ENCODE results near the gene PDGFB. TPM values are rescaled to one million over a fixed set of nuclear protein-coding genes. Genes with fewer than 3 reads are reported as not detected.

PDGFB gene
- total and polyA plus RNA-seq, 2 of the 4 experiments (the other 2 are of a cell fraction), result 0.07 TPM; not detected in 1

- H3K79me1 ChIP-seq (ENCODE audit: low read depth in 1 of 2, low read length in 2 of 2), result peaks cover 0 to 9% of the 10 kb centered on the region in 2 experiments; a peak in 1 of 4 replicates
- no peak overlapping the region for H3K18ac ChIP-seq (ENCODE audit: low read depth, low read length)
- H2AK9ac ChIP-seq (replicated peaks; ENCODE audit: low read depth, low read length, poor library complexity), result no peak overlapping the region
- no peak overlapping the region for H2BK5ac ChIP-seq (ENCODE audit: low read depth, low read length, poor library complexity, severe bottlenecking)
- H2BK20ac ChIP-seq (ENCODE audit: low read depth, low read length), result peak overlapping the region; percentile 64
- H3K4ac ChIP-seq (ENCODE audit: low read depth, low read length), result peak overlapping the region; percentile 58
- WGBS, 2 experiments (ENCODE audit: extremely low coverage in 2 of 2, insufficient read length in 1 of 2), result no CpG with 5 or more reads among the region's 6 CpGs
- ChIA-PET POLR2A (ENCODE audit: unreplicated experiment) (no interaction called here), CTCF (no interaction called here)
- peaks cover 11% of the 10 kb centered on the region for H3K9me3 ChIP-seq (ENCODE audit: control insufficient read depth, insufficient read depth, low read length)
- intact Hi-C loops (cut with micrococcal nuclease) (no loop called here), in situ Hi-C loops (cut with MboI; ENCODE audit: low sequenced_read_pairs) (no loop called here), dilution Hi-C loops (cut with HindIII; ENCODE audit: low sequenced_read_pairs, unreplicated experiment) (no loop called here)
- peaks cover 20% of the 10 kb centered on the region for H3K4me1 ChIP-seq (ENCODE audit: control insufficient read depth, insufficient read depth, low read length)
- no peak overlapping the region for H3K56ac ChIP-seq (ENCODE audit: extremely low read depth, insufficient read depth, low read length)
- no peak overlapping the region for H3K4me3 ChIP-seq (ENCODE audit: insufficient read depth, low read depth, low read length)
- no peaks in the 10 kb centered on the region for H3K36me3 ChIP-seq (ENCODE audit: control insufficient read depth, insufficient read depth, low read length)
- no peak overlapping the region for H3K9ac ChIP-seq (ENCODE audit: low read depth, low read length)
- peak overlapping the region; percentile 46; the same call in 1 of the 3 replicates for H2BK15ac ChIP-seq (ENCODE audit: low read depth, low read length)
- H4K20me1 ChIP-seq (ENCODE audit: insufficient read depth, low read length), result peaks cover 8% of the 10 kb centered on the region
- H3K4me2 ChIP-seq (ENCODE audit: low read depth, low read length), result no peak overlapping the region
- no peak overlapping the region for H4K8ac ChIP-seq (ENCODE audit: low read depth in 2 of 2, low read length in 2 of 2)
- TF ChIP-seq RFX5 (IDR thresholded peaks at IDR 0.05; ENCODE audit: low read depth, low read length) (no peak), MAZ (IDR thresholded peaks at IDR 0.05; ENCODE audit: borderline replicate concordance, low read depth, low read length) (no peak), CEBPB (IDR thresholded peaks at IDR 0.05; ENCODE audit: low read depth, low read length) (no peak), CHD1 (IDR thresholded peaks at IDR 0.05; ENCODE audit: low read depth, low read length) (no peak), BHLHE40 (IDR thresholded peaks at IDR 0.05; ENCODE audit: low read depth, low read length) (no peak), RCOR1 (IDR thresholded peaks at IDR 0.05; ENCODE audit: insufficient replicate concordance, low read length) (no peak), MAFK (IDR thresholded peaks at IDR 0.05; ENCODE audit: low read depth, low read length) (no peak), FOS (IDR thresholded peaks at IDR 0.05; ENCODE audit: low read depth, low read length) (no peak), SMC3 (IDR thresholded peaks at IDR 0.05; ENCODE audit: low read depth, low read length) (no peak), NFE2L2 (IDR thresholded peaks at IDR 0.05; ENCODE audit: low read depth, low read length) (no peak), ELK1 (IDR thresholded peaks at IDR 0.05; ENCODE audit: borderline replicate concordance, low read depth, low read length) (no peak), USF2 (IDR thresholded peaks at IDR 0.05; ENCODE audit: low read depth, low read length) (no peak)
- DNase-seq, result no peak
- no peak overlapping the region; the same call in 1 of the 2 replicates for H3K23ac ChIP-seq (ENCODE audit: low read depth, low read length)
- H2AK5ac ChIP-seq (ENCODE audit: low read depth, low read length), result peak overlapping the region; percentile 75
- BruUV-seq (replicated peaks), result no TSS peak
- no peak overlapping the region for H3K14ac ChIP-seq (replicated peaks; ENCODE audit: low read depth, low read length)
- peak overlapping the region; percentile 35; the same call in 1 of the 2 replicates for H2BK120ac ChIP-seq (ENCODE audit: low read depth, low read length)
- H3K27me3 ChIP-seq (ENCODE audit: control insufficient read depth, insufficient read depth, low read length), result no peaks in the 10 kb centered on the region
- H3K27ac ChIP-seq (ENCODE audit: insufficient read depth, low read length), result no peak overlapping the region
- H2AFZ ChIP-seq (replicated peaks; ENCODE audit: low read length, poor library complexity), result no peak overlapping the region
- peaks cover 24% of the 10 kb centered on the region for H3K9me1 ChIP-seq (ENCODE audit: insufficient read depth, low read length)
- no peak for ATAC-seq (ENCODE audit: low read depth)
- no peak overlapping the region for H4K5ac ChIP-seq (ENCODE audit: low read depth, low read length)
- 0 out of 2 replicates have a peak overlapping the region, but pooled peaks have one; percentile 11 for H4K91ac ChIP-seq (ENCODE audit: insufficient read depth, low read depth, low read length)
Observed at GRCh38 chr22:39281126-39281525, 36.3 kb upstream of the PDGFB start.

Measured in IMR-90 (cell line).